H1 (cell line): ENCODE results near the gene P2RX1. TPM values are rescaled to one million over a fixed set of nuclear protein-coding genes. Genes with fewer than 3 reads are reported as not detected.

Experiments
- ASH2L ChIP-seq: fragments of 200-600, 300-600 bp; sonication (generic); IDR thresholded peaks from one replicate; pipeline ENCODE4 v1.7.1; 2017; ENCODE audit warnings: low read length
- CEBPB ChIP-seq: IDR thresholded peaks from 2 replicates; pipeline ENCODE4 v1.6.1; 2012; ENCODE audit warnings: low read depth, low read length
- CREB1 ChIP-seq: IDR thresholded peaks from 2 replicates; pipeline ENCODE4 v1.6.1; 2012; ENCODE audit warnings: inconsistent platforms
- E2F6 ChIP-seq: IDR thresholded peaks from 2 replicates; pipeline ENCODE4 v1.6.1; 2012; ENCODE audit warnings: inconsistent platforms
- EZH2 ChIP-seq: fragments of 200-600 bp; sonication (generic); IDR thresholded peaks from 2 replicates; pipeline ENCODE4 v1.7.1; 2012; ENCODE audit warnings: low read depth, mild to moderate bottlenecking, moderate library complexity, low read length, inconsistent platforms; ENCODE audit not compliant: severe bottlenecking
- HDAC6 ChIP-seq: IDR thresholded peaks from one replicate; pipeline ENCODE4 v1.7.1; 2012; ENCODE audit warnings: low read depth, mild to moderate bottlenecking, inconsistent platforms, low read length, moderate library complexity
- JUN ChIP-seq: IDR thresholded peaks from 2 replicates; pipeline ENCODE4 v1.6.1; 2011; ENCODE audit warnings: low read depth, mild to moderate bottlenecking, improper control_type of control experiment, low read length
- JUND ChIP-seq: IDR thresholded peaks from 2 replicates; pipeline ENCODE4 v1.6.1; 2011; ENCODE audit warnings: mild to moderate bottlenecking, improper control_type of control experiment, low read length
- KDM1A ChIP-seq: fragments of 200-600, 300-600 bp; sonication (generic); IDR thresholded peaks from 2 replicates; pipeline ENCODE4 v1.7.1; 2016; ENCODE audit warnings: mild to moderate bottlenecking, low read length, borderline replicate concordance
- KDM5A ChIP-seq: fragments of 200-600 bp; IDR thresholded peaks from 2 replicates; pipeline ENCODE4 v1.7.1; 2012; ENCODE audit warnings: mild to moderate bottlenecking, low read length, inconsistent platforms, mixed read lengths
- POLR2A ChIP-seq, 2 experiments: IDR thresholded peaks; 1 replicate in 1 of 2; 2 replicates in 1 of 2; pipeline ENCODE4 v1.6.1; 2011; ENCODE audit warnings: low read depth in 2 of 2, low read length in 2 of 2, mild to moderate bottlenecking in 2 of 2; ENCODE audit errors: control extremely low read depth in 1 of 2
- POLR2AphosphoS5 ChIP-seq: IDR thresholded peaks from 2 replicates; pipeline ENCODE4 v1.6.1; 2011; ENCODE audit warnings: low read depth, low read length
- SAP30 ChIP-seq: fragments of 300-600 bp; sonication (generic); IDR thresholded peaks from 2 replicates; pipeline ENCODE4 v1.7.1; 2012; ENCODE audit warnings: low read length, moderate library complexity, mild to moderate bottlenecking, inconsistent platforms; ENCODE audit not compliant: insufficient read depth, insufficient replicate concordance
- SIN3A ChIP-seq, 2 experiments: IDR thresholded peaks in 1 of 2; conservative IDR thresholded peaks in 1 of 2; 2 replicates each; pipeline ENCODE4 v1.6.1; 2011 to 2012; ENCODE audit warnings: low read length in 2 of 2, improper control_type of control experiment in 1 of 2, low read depth in 1 of 2, mild to moderate bottlenecking in 1 of 2
- polyA plus RNA-seq, 7 experiments: library from polyadenylated mRNA; depleted of rRNA in 3 of 7; stranded (reverse) in 5 of 7; unstranded in 2 of 7; fragments of >200 nt in 5 of 7; fragments of 200-250 nt in 2 of 7; gene quantifications; 1 replicate in 5 of 7; 2 replicates in 1 of 7; 4 replicates in 1 of 7; pipeline versions ENCODE4 v1.2.1 to v1.2.3, GENCODE V29; 2011 to 2013; ENCODE audit warnings: missing spikeins in 2 of 7, mixed read lengths in 2 of 7
- total RNA-seq: library from RNA; stranded (reverse); fragmentation: NEBNext Ultra II Directional; extraction: Animal tissue kit (Norgen Biotek cat#: 25700); gene quantifications from 2 replicates; pipeline ENCODE4 v1.2.1, GENCODE V29; 2021
- TF ChIP-seq, protein P1 (sequence below), 3 experiments: IDR thresholded peaks; 1 replicate in 2 of 3; 2 replicates in 1 of 3; pipeline versions ENCODE4 v1.5.1 to v1.6.1; 2011; ENCODE audit warnings: low read length in 3 of 3, mild to moderate bottlenecking in 3 of 3, inconsistent platforms in 2 of 3, low read depth in 1 of 3, moderate library complexity in 1 of 3; ENCODE audit not compliant: insufficient read depth in 1 of 3; ENCODE audit errors: control extremely low read depth in 1 of 3
- TF ChIP-seq, protein P2 (sequence below): IDR thresholded peaks from 2 replicates; pipeline ENCODE4 v1.6.1; 2012; ENCODE audit warnings: inconsistent platforms
- TF ChIP-seq, protein P3 (sequence below): IDR thresholded peaks from 2 replicates; pipeline ENCODE4 v1.6.1; 2011; ENCODE audit warnings: low read length, improper control_type of control experiment

The P2RX1 gene
- total and polyA plus RNA-seq, 2 of the 8 experiments (the other 6 are each of a cell fraction or from before 2014, with no cell fraction given): 0.45 to 1.1 TPM

- TF ChIP-seq, protein P1, sequence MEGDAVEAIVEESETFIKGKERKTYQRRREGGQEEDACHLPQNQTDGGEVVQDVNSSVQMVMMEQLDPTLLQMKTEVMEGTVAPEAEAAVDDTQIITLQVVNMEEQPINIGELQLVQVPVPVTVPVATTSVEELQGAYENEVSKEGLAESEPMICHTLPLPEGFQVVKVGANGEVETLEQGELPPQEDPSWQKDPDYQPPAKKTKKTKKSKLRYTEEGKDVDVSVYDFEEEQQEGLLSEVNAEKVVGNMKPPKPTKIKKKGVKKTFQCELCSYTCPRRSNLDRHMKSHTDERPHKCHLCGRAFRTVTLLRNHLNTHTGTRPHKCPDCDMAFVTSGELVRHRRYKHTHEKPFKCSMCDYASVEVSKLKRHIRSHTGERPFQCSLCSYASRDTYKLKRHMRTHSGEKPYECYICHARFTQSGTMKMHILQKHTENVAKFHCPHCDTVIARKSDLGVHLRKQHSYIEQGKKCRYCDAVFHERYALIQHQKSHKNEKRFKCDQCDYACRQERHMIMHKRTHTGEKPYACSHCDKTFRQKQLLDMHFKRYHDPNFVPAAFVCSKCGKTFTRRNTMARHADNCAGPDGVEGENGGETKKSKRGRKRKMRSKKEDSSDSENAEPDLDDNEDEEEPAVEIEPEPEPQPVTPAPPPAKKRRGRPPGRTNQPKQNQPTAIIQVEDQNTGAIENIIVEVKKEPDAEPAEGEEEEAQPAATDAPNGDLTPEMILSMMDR (IDR thresholded peaks at IDR 0.05; ENCODE audit: control extremely low read depth in 1 of 3, insufficient read depth in 1 of 3, low read depth in 1 of 3, low read length in 3 of 3): no peak
- TF ChIP-seq CEBPB: no peak
- no peak for TF ChIP-seq JUN
- TF ChIP-seq KDM5A: no peak
- TF ChIP-seq, protein P2, sequence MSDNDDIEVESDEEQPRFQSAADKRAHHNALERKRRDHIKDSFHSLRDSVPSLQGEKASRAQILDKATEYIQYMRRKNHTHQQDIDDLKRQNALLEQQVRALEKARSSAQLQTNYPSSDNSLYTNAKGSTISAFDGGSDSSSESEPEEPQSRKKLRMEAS: peak; percentile 92
- 0 out of 2 replicates have a peak, but pooled peaks have one; percentile 11 for TF ChIP-seq JUND
- TF ChIP-seq E2F6: peak; percentile 95
- TF ChIP-seq POLR2A (IDR thresholded peaks at IDR 0.05; ENCODE audit: control extremely low read depth in 1 of 2, low read depth in 2 of 2, low read length in 2 of 2): peak in 1 of 2 experiments; percentile 41; a peak in 1 of 3 replicates
- TF ChIP-seq KDM1A: no peak
- no peak for TF ChIP-seq EZH2
- peak; percentile 51; the same call in 1 of the 2 replicates for TF ChIP-seq CREB1
- TF ChIP-seq ASH2L: no peak
- no peak for TF ChIP-seq SAP30
- no peak for TF ChIP-seq HDAC6
- 0 out of 4 replicates have a peak, but pooled peaks of 1 of the 2 experiments have one; percentile 37 for TF ChIP-seq SIN3A (conservative IDR thresholded peaks at IDR 0.05 in 1 of 2, IDR thresholded peaks at IDR 0.05 in 1 of 2; ENCODE audit: low read depth in 1 of 2, low read length in 2 of 2)
- TF ChIP-seq, protein P3, sequence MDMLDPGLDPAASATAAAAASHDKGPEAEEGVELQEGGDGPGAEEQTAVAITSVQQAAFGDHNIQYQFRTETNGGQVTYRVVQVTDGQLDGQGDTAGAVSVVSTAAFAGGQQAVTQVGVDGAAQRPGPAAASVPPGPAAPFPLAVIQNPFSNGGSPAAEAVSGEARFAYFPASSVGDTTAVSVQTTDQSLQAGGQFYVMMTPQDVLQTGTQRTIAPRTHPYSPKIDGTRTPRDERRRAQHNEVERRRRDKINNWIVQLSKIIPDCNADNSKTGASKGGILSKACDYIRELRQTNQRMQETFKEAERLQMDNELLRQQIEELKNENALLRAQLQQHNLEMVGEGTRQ: no peak
- TF ChIP-seq POLR2AphosphoS5: 0 out of 2 replicates have a peak, but pooled peaks have one; percentile 45
Measured at GRCh38 chr17:3888343-3889171, 27.7 kb downstream of the P2RX1 start (continued).
